ENCODE measurements around the gene SPNS2. TPM values are rescaled to one million over a fixed set of nuclear protein-coding genes. Genes with fewer than 3 reads are reported as not detected.

SPNS2 gene
- polyA plus RNA-seq, 1 of the 3 experiments (the other 2 are of a cell fraction), result 0.08 TPM

DNA sequence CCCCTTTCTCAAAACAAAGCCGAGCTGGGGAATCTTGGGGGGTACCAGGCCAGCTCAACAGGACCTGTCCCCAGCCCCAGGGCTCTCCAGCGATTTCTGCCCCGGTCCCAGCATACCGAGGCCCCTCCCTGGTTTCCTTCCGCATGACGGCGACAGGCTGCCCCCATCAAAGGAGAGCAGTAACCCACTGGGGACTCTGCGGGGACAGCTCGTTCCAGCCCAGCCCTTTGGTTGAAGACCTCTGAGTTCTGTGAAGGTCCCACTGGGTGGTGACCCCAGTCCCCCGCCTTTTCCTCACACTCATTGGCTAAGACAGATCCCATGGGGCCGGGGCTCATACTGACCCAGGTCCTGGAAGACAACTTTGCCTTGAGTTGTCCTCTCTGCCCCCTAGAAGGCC lies 89.7 kb downstream of the SPNS2 start (continued):
- TF ChIP-seq, protein P1, sequence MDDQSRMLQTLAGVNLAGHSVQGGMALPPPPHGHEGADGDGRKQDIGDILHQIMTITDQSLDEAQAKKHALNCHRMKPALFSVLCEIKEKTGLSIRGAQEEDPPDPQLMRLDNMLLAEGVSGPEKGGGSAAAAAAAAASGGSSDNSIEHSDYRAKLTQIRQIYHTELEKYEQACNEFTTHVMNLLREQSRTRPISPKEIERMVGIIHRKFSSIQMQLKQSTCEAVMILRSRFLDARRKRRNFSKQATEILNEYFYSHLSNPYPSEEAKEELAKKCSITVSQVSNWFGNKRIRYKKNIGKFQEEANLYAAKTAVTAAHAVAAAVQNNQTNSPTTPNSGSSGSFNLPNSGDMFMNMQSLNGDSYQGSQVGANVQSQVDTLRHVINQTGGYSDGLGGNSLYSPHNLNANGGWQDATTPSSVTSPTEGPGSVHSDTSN (IDR thresholded peaks at IDR 0.05), result no peak
- TF ChIP-seq RCOR1 (IDR thresholded peaks at IDR 0.05; ENCODE audit: low read length), result no peak
- no peak for TF ChIP-seq GABPA (IDR thresholded peaks at IDR 0.05; ENCODE audit: low read depth)
- no peak for TF ChIP-seq EZH2phosphoT487 (IDR thresholded peaks at IDR 0.05; ENCODE audit: borderline replicate concordance, low read depth)
- TF ChIP-seq, protein P2, sequence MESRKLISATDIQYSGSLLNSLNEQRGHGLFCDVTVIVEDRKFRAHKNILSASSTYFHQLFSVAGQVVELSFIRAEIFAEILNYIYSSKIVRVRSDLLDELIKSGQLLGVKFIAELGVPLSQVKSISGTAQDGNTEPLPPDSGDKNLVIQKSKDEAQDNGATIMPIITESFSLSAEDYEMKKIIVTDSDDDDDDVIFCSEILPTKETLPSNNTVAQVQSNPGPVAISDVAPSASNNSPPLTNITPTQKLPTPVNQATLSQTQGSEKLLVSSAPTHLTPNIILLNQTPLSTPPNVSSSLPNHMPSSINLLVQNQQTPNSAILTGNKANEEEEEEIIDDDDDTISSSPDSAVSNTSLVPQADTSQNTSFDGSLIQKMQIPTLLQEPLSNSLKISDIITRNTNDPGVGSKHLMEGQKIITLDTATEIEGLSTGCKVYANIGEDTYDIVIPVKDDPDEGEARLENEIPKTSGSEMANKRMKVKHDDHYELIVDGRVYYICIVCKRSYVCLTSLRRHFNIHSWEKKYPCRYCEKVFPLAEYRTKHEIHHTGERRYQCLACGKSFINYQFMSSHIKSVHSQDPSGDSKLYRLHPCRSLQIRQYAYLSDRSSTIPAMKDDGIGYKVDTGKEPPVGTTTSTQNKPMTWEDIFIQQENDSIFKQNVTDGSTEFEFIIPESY (IDR thresholded peaks at IDR 0.05; ENCODE audit: borderline replicate concordance, low read depth), result no peak
- no peak for TF ChIP-seq MEF2A (IDR thresholded peaks at IDR 0.05; ENCODE audit: borderline replicate concordance, low read depth)
- no peak for TF ChIP-seq TEAD4 (IDR thresholded peaks at IDR 0.05; ENCODE audit: borderline replicate concordance, insufficient read depth)

Other genes starting within 250 kb of the SPNS2 start
- 26.9 and 29.6 TPM in 2 replicates for gene ANKFY1, start 234.9 kb upstream of the SPNS2 start, polyA plus RNA-seq (2012; rRNA removed)
- 23.2 and 26.2 TPM in 2 replicates for gene UBE2G1, start 132.2 kb upstream of the SPNS2 start, polyA plus RNA-seq (2012; rRNA removed)
- gene SPNS3, start 64.9 kb upstream of the SPNS2 start, polyA plus RNA-seq (2012; rRNA removed), result 0.05 TPM in 1 of 2 replicates, not detected in the other
- gene MYBBP1A, start 56.5 kb downstream of the SPNS2 start, polyA plus RNA-seq (2012; rRNA removed), result 74.7 and 93.0 TPM in 2 replicates
- not detected in 2 replicates for gene GGT6, start 61.7 kb downstream of the SPNS2 start, polyA plus RNA-seq (2012; rRNA removed)
- gene SMTNL2, start 85.6 kb downstream of the SPNS2 start, polyA plus RNA-seq (2012; rRNA removed), result not detected in 2 replicates
- gene ALOX15, start 142.8 kb downstream of the SPNS2 start, polyA plus RNA-seq (2012; rRNA removed), result not detected in 2 replicates
- gene PELP1, start 205.3 kb downstream of the SPNS2 start, polyA plus RNA-seq (2012; rRNA removed), result 12.2 and 21.8 TPM in 2 replicates
- gene ARRB2, start 211.8 kb downstream of the SPNS2 start, polyA plus RNA-seq (2012; rRNA removed), result 17.3 and 24.6 TPM in 2 replicates
- 51.0 and 54.4 TPM in 2 replicates for gene MED11, start 232.5 kb downstream of the SPNS2 start, polyA plus RNA-seq (2012; rRNA removed)
- gene ZMYND15, start 241.0 kb downstream of the SPNS2 start, polyA plus RNA-seq (2012; rRNA removed), result 0.06 and 0.08 TPM in 2 replicates
- 3.4 and 4.3 TPM in 2 replicates for gene CXCL16, start 241.0 kb downstream of the SPNS2 start, polyA plus RNA-seq (2012; rRNA removed)

Measured in SK-N-SH (cell line).